Measurements from ENCODE around the gene ZNF835. TPM values are rescaled to one million over a fixed set of nuclear protein-coding genes. Genes with fewer than 3 reads are reported as not detected.

ZNF835 gene
- total and polyA plus RNA-seq, 8 donors: 0.31 to 0.92 (median 0.48) TPM; not detected in 3

Other genes starting within 250 kb of the ZNF835 start
- gene ZNF667, start 194.4 kb downstream of the ZNF835 start, total RNA-seq: 1 to 10 TPM in 3 of 5 donors, not detected in 2; 1.3 to 7.9 (median 5.4) TPM
- 1 to 10 TPM in 2 of 3 donors, under 1 TPM in 1; 0.75 to 4.9 (median 2.5) TPM for gene ZNF667, start 194.4 kb downstream of the ZNF835 start, polyA plus RNA-seq
- 1 to 10 TPM in 4 of 5 donors, under 1 TPM in 1; 0.58 to 9.7 (median 1.8) TPM for gene ZNF471, start 163.9 kb downstream of the ZNF835 start, total RNA-seq
- gene ZNF471, start 163.9 kb downstream of the ZNF835 start, polyA plus RNA-seq: 1 to 10 TPM in 2 of 3 donors, under 1 TPM in 1; 1.00 to 2.8 (median 1.8) TPM
- gene ZFP28, start 132.8 kb downstream of the ZNF835 start, total RNA-seq: 10 to 100 TPM in 2 of 5 donors, 1 to 10 TPM in 3; 3.2 to 83.4 (median 9.9) TPM
- 1 to 10 TPM; 1.6 to 3.5 (median 3.1) TPM for gene ZFP28, start 132.8 kb downstream of the ZNF835 start, polyA plus RNA-seq
- 1 to 10 TPM; 1.0 to 5.4 (median 1.8) TPM for gene ZNF470, start 104.3 kb downstream of the ZNF835 start, total RNA-seq
- gene ZNF470, start 104.3 kb downstream of the ZNF835 start, polyA plus RNA-seq: 1 to 10 TPM; 1.1 to 4.3 (median 1.4) TPM
- 10 to 100 TPM in 2 of 5 donors, 1 to 10 TPM in 2, not detected in 1; 6.6 to 18.2 (median 11.0) TPM for gene ZNF71, start 76.5 kb downstream of the ZNF835 start, total RNA-seq
- gene ZNF71, start 76.5 kb downstream of the ZNF835 start, polyA plus RNA-seq: 1 to 10 TPM; 2.1 to 3.1 (median 2.8) TPM
- 1 to 10 TPM in 1 of 5 donors, not detected in 4; 1.1 TPM for gene SMIM17, start 28.6 kb downstream of the ZNF835 start, total RNA-seq
- under 1 TPM in 1 of 3 donors, not detected in 2; 0.13 TPM for gene SMIM17, start 28.6 kb downstream of the ZNF835 start, polyA plus RNA-seq
- gene PEG3, start 169.0 kb upstream of the ZNF835 start, total RNA-seq: 10 to 100 TPM in 1 of 5 donors, 1 to 10 TPM in 3, under 1 TPM in 1; 0.72 to 38.2 (median 2.3) TPM
- 1 to 10 TPM; 1.1 to 3.2 (median 1.4) TPM for gene PEG3, start 169.0 kb upstream of the ZNF835 start, polyA plus RNA-seq
- gene ZIM2, start 169.0 kb upstream of the ZNF835 start, total RNA-seq: 1 to 10 TPM in 2 of 5 donors, not detected in 3; 3.3 to 4.1 TPM
- gene ZIM2, start 169.0 kb upstream of the ZNF835 start, polyA plus RNA-seq: under 1 TPM in 1 of 3 donors, not detected in 2; 0.19 TPM